ENCODE data around the gene LDB2. TPM values are rescaled to one million over a fixed set of nuclear protein-coding genes. Genes with fewer than 3 reads are reported as not detected.

The LDB2 gene
- total and polyA plus RNA-seq, 2 donors (not counting 3 experiments of a cell fraction or from before 2014, with no cell fraction given), result 127 to 223 TPM

DNA sequence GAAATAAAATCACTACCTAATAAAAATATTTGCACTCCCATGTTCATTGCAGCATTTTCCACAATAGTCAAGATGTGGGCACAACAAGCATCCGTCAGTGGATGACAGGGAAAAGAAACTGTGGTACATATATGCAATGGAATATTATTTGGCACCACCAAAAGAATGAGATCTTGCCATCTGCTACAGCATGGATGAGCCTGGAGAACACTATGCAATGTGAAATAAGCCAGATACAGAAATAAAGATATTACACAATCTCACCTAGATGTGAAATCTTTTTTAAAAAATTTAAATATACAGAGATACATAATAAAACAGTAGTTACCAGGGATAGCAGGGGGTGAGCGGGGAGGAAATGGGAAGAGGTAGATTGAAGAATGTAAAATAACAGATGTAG lies 44.8 kb downstream of the LDB2 start:
- H3K4me2 ChIP-seq (ENCODE audit: insufficient read depth, low read length), result no peak overlapping the region
- no TSS peak for BruUV-seq (replicated peaks)
- no peak for TF ChIP-seq POLR2A (IDR thresholded peaks at IDR 0.05; ENCODE audit: low read depth, low read length)
- TF ChIP-seq FOS (IDR thresholded peaks at IDR 0.05; ENCODE audit: borderline replicate concordance, insufficient read depth, low read length), result no peak
- TF ChIP-seq POLR2AphosphoS5 (IDR thresholded peaks at IDR 0.05; ENCODE audit: insufficient read depth, low read depth, low read length), result no peak
- TF ChIP-seq, protein P1, sequence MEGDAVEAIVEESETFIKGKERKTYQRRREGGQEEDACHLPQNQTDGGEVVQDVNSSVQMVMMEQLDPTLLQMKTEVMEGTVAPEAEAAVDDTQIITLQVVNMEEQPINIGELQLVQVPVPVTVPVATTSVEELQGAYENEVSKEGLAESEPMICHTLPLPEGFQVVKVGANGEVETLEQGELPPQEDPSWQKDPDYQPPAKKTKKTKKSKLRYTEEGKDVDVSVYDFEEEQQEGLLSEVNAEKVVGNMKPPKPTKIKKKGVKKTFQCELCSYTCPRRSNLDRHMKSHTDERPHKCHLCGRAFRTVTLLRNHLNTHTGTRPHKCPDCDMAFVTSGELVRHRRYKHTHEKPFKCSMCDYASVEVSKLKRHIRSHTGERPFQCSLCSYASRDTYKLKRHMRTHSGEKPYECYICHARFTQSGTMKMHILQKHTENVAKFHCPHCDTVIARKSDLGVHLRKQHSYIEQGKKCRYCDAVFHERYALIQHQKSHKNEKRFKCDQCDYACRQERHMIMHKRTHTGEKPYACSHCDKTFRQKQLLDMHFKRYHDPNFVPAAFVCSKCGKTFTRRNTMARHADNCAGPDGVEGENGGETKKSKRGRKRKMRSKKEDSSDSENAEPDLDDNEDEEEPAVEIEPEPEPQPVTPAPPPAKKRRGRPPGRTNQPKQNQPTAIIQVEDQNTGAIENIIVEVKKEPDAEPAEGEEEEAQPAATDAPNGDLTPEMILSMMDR (IDR thresholded peaks at IDR 0.05; ENCODE audit: extremely low read depth in 1 of 2, insufficient read depth in 1 of 2, low read depth in 1 of 2, low read length in 2 of 2), result no peak
- TF ChIP-seq, protein P2, sequence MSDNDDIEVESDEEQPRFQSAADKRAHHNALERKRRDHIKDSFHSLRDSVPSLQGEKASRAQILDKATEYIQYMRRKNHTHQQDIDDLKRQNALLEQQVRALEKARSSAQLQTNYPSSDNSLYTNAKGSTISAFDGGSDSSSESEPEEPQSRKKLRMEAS (IDR thresholded peaks at IDR 0.05; ENCODE audit: insufficient read depth, insufficient read length), result no peak
- no peak for TF ChIP-seq JUN (IDR thresholded peaks at IDR 0.05; ENCODE audit: borderline replicate concordance, insufficient read depth, insufficient read length, low read depth)
- TF ChIP-seq GATA2 (IDR thresholded peaks at IDR 0.05; ENCODE audit: insufficient read depth, insufficient read length, low read depth, low read length), result no peak
- no peak for TF ChIP-seq EZH2 (IDR thresholded peaks at IDR 0.05; ENCODE audit: borderline replicate concordance, low read depth, low read length, severe bottlenecking)
- TF ChIP-seq MYC (IDR thresholded peaks at IDR 0.05; ENCODE audit: low read depth, low read length), result no peak
- H3K9me3 ChIP-seq (replicated peaks; ENCODE audit: control insufficient read depth, insufficient read depth, low read length), result no peaks in the 10 kb centered on the region
- peaks cover 0 to 2% of the 10 kb centered on the region in 2 experiments for H3K36me3 ChIP-seq (ENCODE audit: control insufficient read depth in 2 of 2, extremely low read depth in 1 of 2, insufficient read depth in 2 of 2, low read length in 2 of 2)
- FAIRE-seq, result no peak
- no peak overlapping the region for H3K4me3 ChIP-seq (replicated peaks in 1 of 3; ENCODE audit: insufficient read depth in 1 of 3, low read depth in 1 of 3, low read length in 3 of 3)
- H3K27me3 ChIP-seq (ENCODE audit: control insufficient read depth in 2 of 2, insufficient read depth in 2 of 2, low read length in 2 of 2), result no peaks in the 10 kb centered on the region
- H3K9me1 ChIP-seq (replicated peaks; ENCODE audit: control insufficient read depth, extremely low read depth, insufficient read depth, low read length), result no peaks in the 10 kb centered on the region
- no peak overlapping the region for H2AFZ ChIP-seq (ENCODE audit: low read depth, low read length)
- POLR2A ChIA-PET, result no interaction called here
- peaks cover 3% of the 10 kb centered on the region for H3K79me2 ChIP-seq (ENCODE audit: control insufficient read depth, insufficient read depth, low read length)
- dilution Hi-C loops (cut with MboI; ENCODE audit: extremely low pct_ligation_motif_present, low sequenced_read_pairs) (no loop called here), intact Hi-C loops (cut with micrococcal nuclease) (no loop called here)
- H4K20me1 ChIP-seq (replicated peaks; ENCODE audit: control insufficient read depth, extremely low read depth, insufficient read depth, low read length), result no peaks in the 10 kb centered on the region
- no peak for DNase-seq (ENCODE audit: low read depth, low spot score)
- CTCF ChIA-PET, result no interaction called here
- peaks cover 41% of the 10 kb centered on the region for H3K4me1 ChIP-seq (ENCODE audit: control insufficient read depth, extremely low read depth, insufficient read depth, low read length)
- H3K9ac ChIP-seq (replicated peaks; ENCODE audit: extremely low read depth, insufficient read depth, low read length), result no peak overlapping the region
- H3K27ac ChIP-seq (ENCODE audit: insufficient read depth, low read depth, low read length), result no peak overlapping the region
